Stimulated activated CD4-positive, alpha-beta T cell treated with anti-CD3 and anti-CD28 coated beads, Interleukin-1b, Interleukin-23, amount 100 ng/mL, for 4 hours (primary cell): Measurements from ENCODE around the gene FOXD1.
"Not testable (repeated sequence)": the region's sequence is repeated elsewhere in the genome, so short reads cannot be mapped to it uniquely, and the experiment has no call there.

Source experiments
- DNase-seq, 2 donors: peaks; one replicate each; pipeline ENCODE4 v3.0.0-alpha.2; 2020; ENCODE audit warnings: low read depth in 2 of 2

Gene FOXD1

GRCh38 chr5:73417303-73418034 lies 31.1 kb downstream of the FOXD1 start:
- DNase-seq, result no peak

- no peak for DNase-seq
These were observed 33.0 kb downstream of the FOXD1 start for GRCh38 chr5:73415617-73416016.

- no peak for DNase-seq
These were observed 33.4 kb downstream of the FOXD1 start for GRCh38 chr5:73415171-73415570.

GRCh38 chr5:73412597-73412988 lies 36.0 kb downstream of the FOXD1 start:
- no peak for DNase-seq

- no peak for DNase-seq
These were observed 36.5 kb downstream of the FOXD1 start for GRCh38 chr5:73411936-73412596.

- DNase-seq, result not testable (repeated sequence)
These were observed 38.6 kb downstream of the FOXD1 start for GRCh38 chr5:73409927-73410326.

GRCh38 chr5:73405691-73406090 lies 42.9 kb downstream of the FOXD1 start:
- no peak for DNase-seq

GRCh38 chr5:73399775-73400174 lies 48.8 kb downstream of the FOXD1 start:
- no peak for DNase-seq
